Measurements from ENCODE around the gene RFX3. TPM values are rescaled to one million over a fixed set of nuclear protein-coding genes. Genes with fewer than 3 reads are reported as not detected.
A peak's percentile ranks its signal among the peaks of the same experiment; 100 is the strongest.

RFX3 gene
- total RNA-seq, 1 experiment from 2014 or later = 9.9 TPM

GRCh38 chr9:3475300-3476020 is 50.3 kb downstream of the RFX3 start:
- DNase-seq = no peak
- Histone ChIP-seq H3K79me1 (ENCODE audit: insufficient read depth, low read depth, low read length, poor library complexity, severe bottlenecking) (no peaks in the 10 kb centered on the region), H3K79me2 (ENCODE audit: insufficient read depth, low read length) (no peaks in the 10 kb centered on the region), H2BK12ac (ENCODE audit: insufficient read length, low read depth, low read length) (no peak overlapping the region), H2BK20ac (ENCODE audit: low read depth, low read length, poor library complexity, severe bottlenecking) (no peak overlapping the region), H3K27me3 (ENCODE audit: insufficient read depth, low read length) (no peaks in the 10 kb centered on the region), H3K9ac (ENCODE audit: extremely low read depth, insufficient read length, low read length) (no peak overlapping the region), H2AFZ (ENCODE audit: low read length) (no peak overlapping the region), H2BK120ac (ENCODE audit: low read depth, low read length, poor library complexity, severe bottlenecking) (no peak overlapping the region), H3K23me2 (ENCODE audit: insufficient read length, low read depth, low read length, poor library complexity, severe bottlenecking) (no peaks in the 10 kb centered on the region), H4K91ac (ENCODE audit: insufficient read length, low read depth, low read length) (no peak overlapping the region), H2BK15ac (ENCODE audit: low read depth, low read length) (no peak overlapping the region), H3K18ac (ENCODE audit: insufficient read length, low read depth, low read length) (no peak overlapping the region), H2AK5ac (ENCODE audit: insufficient read length, low read length) (no peak overlapping the region), H3K23ac (ENCODE audit: insufficient read length, low read depth, low read length) (no peak overlapping the region), H3K27ac (ENCODE audit: insufficient read length, low read depth, low read length) (no peak overlapping the region), H3K9me3 (ENCODE audit: control insufficient read depth, low read depth, low read length) (no peaks in the 10 kb centered on the region), H4K20me1 (ENCODE audit: control insufficient read depth, insufficient read depth, insufficient read length) (no peaks in the 10 kb centered on the region), H3K4me2 (ENCODE audit: insufficient read depth, insufficient read length, low read length) (no peak overlapping the region), H3T11ph (ENCODE audit: low read length) (no peak overlapping the region), H3K56ac (ENCODE audit: insufficient read length, low read depth, low read length) (no peak overlapping the region), H4K5ac (ENCODE audit: insufficient read length, low read depth, low read length) (no peak overlapping the region), H3K14ac (ENCODE audit: insufficient read depth, low read length) (no peak overlapping the region), H3K4me1 (ENCODE audit: insufficient read depth, low read length) (no peaks in the 10 kb centered on the region; the same call in 1 of the 2 replicates), H3K4ac (ENCODE audit: low read depth, low read length) (no peak overlapping the region), H2BK5ac (ENCODE audit: insufficient read length, low read length) (no peak overlapping the region), H4K8ac (replicated peaks; ENCODE audit: insufficient read length, low read depth, low read length) (no peak overlapping the region)
- Mint-ChIP-seq H3K4me1 (peaks cover 27 to 42% of the 10 kb centered on the region in 2 experiments), H3K9me3 (no peaks in the 10 kb centered on the region), H3K27me3 (ENCODE audit: low read depth) (no peaks in the 10 kb centered on the region), H3K4me3 (no peak overlapping the region), H3K27ac (peak overlapping the region in 1 of 3 experiments; percentile 90; a peak in 2 of 7 replicates), H3K36me3 (ENCODE audit: insufficient read depth in 1 of 3, low read depth in 3 of 3) (no peaks in the 10 kb centered on the region; a peak in 3 of 7 replicates)
- no peak for TF ChIP-seq CTCF (conservative IDR thresholded peaks at IDR 0.05)
- no CpG with 5 or more reads among the region's 14 CpGs for WGBS (ENCODE audit: extremely low coverage, insufficient read length, low lambda C conversion rate)

All from H9 (cell line).